Loucy (cell line): Measurements from ENCODE around the gene HEMGN.

Experiments
- H2AFZ ChIP-seq: fragments of 200-600 bp; sonication (generic); 2 replicates; pipeline ENCODE4 v1.6.0; 2016; ENCODE audit warnings: antibody characterized with exemption, mild to moderate bottlenecking, low read length, moderate library complexity
- H3F3A ChIP-seq: fragments of 200-600 bp; 2 replicates; pipeline ENCODE4 v1.6.0; 2016; ENCODE audit warnings: antibody characterized with exemption, low read depth, mild to moderate bottlenecking
- H3K27me3 ChIP-seq: fragments of 200-600 bp; sonication (generic); 2 replicates; pipeline ENCODE4 v1.6.1; 2014; ENCODE audit warnings: low read length, mild to moderate bottlenecking; ENCODE audit not compliant: insufficient read depth, poor library complexity, severe bottlenecking
- H3K36me3 ChIP-seq: fragments of 200-600 bp; sonication (generic); 2 replicates; pipeline ENCODE4 v1.6.1; 2016; ENCODE audit warnings: low read length; ENCODE audit not compliant: insufficient read depth
- H3K4me1 ChIP-seq: fragments of 200-600 bp; sonication (generic); 2 replicates; pipeline ENCODE4 v1.5.1; 2014; ENCODE audit warnings: low read length, mild to moderate bottlenecking; ENCODE audit not compliant: insufficient read depth, poor library complexity, severe bottlenecking
- H3K4me2 ChIP-seq: fragments of 200-600 bp; sonication (generic); 2 replicates; pipeline ENCODE4 v1.6.0; 2014; ENCODE audit warnings: antibody characterized with exemption, low read length, low read depth, mild to moderate bottlenecking; ENCODE audit not compliant: poor library complexity, severe bottlenecking
- H3K4me3 ChIP-seq: fragments of 200-600 bp; sonication (generic); 2 replicates; pipeline ENCODE4 v1.5.1; 2014; ENCODE audit warnings: low read length, mild to moderate bottlenecking, mixed read lengths; ENCODE audit not compliant: poor library complexity, severe bottlenecking
- H3K79me2 ChIP-seq: fragments of 200-600 bp; sonication (generic); 2 replicates; pipeline ENCODE4 v1.6.1; 2014; ENCODE audit warnings: low read length; ENCODE audit not compliant: insufficient read depth
- H3K9ac ChIP-seq: fragments of 200-600 bp; sonication (generic); 2 replicates; pipeline ENCODE4 v1.6.0; 2014; ENCODE audit warnings: mild to moderate bottlenecking, low read depth, low read length, moderate library complexity; ENCODE audit not compliant: poor library complexity, severe bottlenecking
- H3K9me2 ChIP-seq: fragments of 200-600 bp; sonication (generic); replicated peaks from 2 replicates; pipeline ENCODE4 v1.6.1; 2016; ENCODE audit warnings: low read depth, low read length, mixed read lengths
- H3K9me3 ChIP-seq: fragments of 200-600 bp; sonication (generic); 2 replicates; pipeline ENCODE4 v1.6.1; 2014; ENCODE audit warnings: mild to moderate bottlenecking, antibody characterized with exemption, low read length, low read depth; ENCODE audit not compliant: insufficient read depth
- H4K20me1 ChIP-seq: fragments of 200-600 bp; sonication (generic); 2 replicates; pipeline ENCODE4 v1.6.0; 2014; ENCODE audit warnings: antibody characterized with exemption, low read length, mild to moderate bottlenecking; ENCODE audit not compliant: insufficient read depth, poor library complexity, severe bottlenecking
- CTCF ChIP-seq: fragments of 200-600 bp; sonication (generic); conservative IDR thresholded peaks from 2 replicates; pipeline ENCODE4 v1.5.1; 2014; ENCODE audit warnings: mild to moderate bottlenecking, antibody characterized with exemption, low read length
- EZH2phosphoT487 ChIP-seq: fragments of 200-600 bp; IDR thresholded peaks from 2 replicates; pipeline ENCODE4 v1.6.1; 2018; ENCODE audit warnings: antibody characterized with exemption, mild to moderate bottlenecking, moderate library complexity, borderline replicate concordance

The HEMGN gene

GRCh38 chr9:97944612-97945011, 6.6 kb upstream of the HEMGN start:
- H3K36me3 ChIP-seq: no peaks in the 10 kb centered on the region

GRCh38 chr9:97943308-97943855, 5.4 kb upstream of the HEMGN start:
- peaks cover 56% of the 10 kb centered on the region for H3K4me1 ChIP-seq
- H3K9me2 ChIP-seq: no peaks in the 10 kb centered on the region
- no peaks in the 10 kb centered on the region for H3K36me3 ChIP-seq
- H2AFZ ChIP-seq: peak overlapping the region; percentile 31; the same call in 1 of the 2 replicates
- H3K4me2 ChIP-seq: peak overlapping the region; percentile 21
- no peaks in the 10 kb centered on the region for H3K9me3 ChIP-seq
- H4K20me1 ChIP-seq: no peaks in the 10 kb centered on the region
- peaks cover 9% of the 10 kb centered on the region for H3F3A ChIP-seq
- H3K9ac ChIP-seq: peak overlapping the region; percentile 49
- H3K4me3 ChIP-seq: no peak overlapping the region
- no peaks in the 10 kb centered on the region for H3K79me2 ChIP-seq
- no peak for TF ChIP-seq EZH2phosphoT487
- no peak for TF ChIP-seq CTCF
- H3K27me3 ChIP-seq: no peaks in the 10 kb centered on the region

More at GRCh38 chr9:97944612-97945011, 6.6 kb upstream of the HEMGN start:
- no peak overlapping the region for H3K4me3 ChIP-seq
- H2AFZ ChIP-seq: no peak overlapping the region
- no peaks in the 10 kb centered on the region for H3K9me2 ChIP-seq
- no peaks in the 10 kb centered on the region for H3K9me3 ChIP-seq
- no peak overlapping the region for H3K9ac ChIP-seq
- H3K4me1 ChIP-seq: peaks cover 44% of the 10 kb centered on the region
- TF ChIP-seq CTCF (no peak), EZH2phosphoT487 (no peak)
- no peaks in the 10 kb centered on the region for H4K20me1 ChIP-seq
- no peaks in the 10 kb centered on the region for H3K27me3 ChIP-seq
- H3F3A ChIP-seq: no peaks in the 10 kb centered on the region; the same call in 1 of the 2 replicates
- no peaks in the 10 kb centered on the region for H3K79me2 ChIP-seq
- H3K4me2 ChIP-seq: no peak overlapping the region

- peaks cover 16% of the 10 kb centered on the region for H3K79me2 ChIP-seq
- H3K36me3 ChIP-seq: no peaks in the 10 kb centered on the region
- peaks cover 10% of the 10 kb centered on the region for H3F3A ChIP-seq
- no peaks in the 10 kb centered on the region for H3K9me3 ChIP-seq
- no peaks in the 10 kb centered on the region for H3K27me3 ChIP-seq
- H3K9me2 ChIP-seq: no peaks in the 10 kb centered on the region
- peak overlapping the region; percentile 50; the same call in 1 of the 2 replicates for H2AFZ ChIP-seq
- peak overlapping the region; percentile 76 for H3K9ac ChIP-seq
- no peak overlapping the region for H3K4me3 ChIP-seq
- H3K4me1 ChIP-seq: peaks cover 72% of the 10 kb centered on the region
- TF ChIP-seq CTCF (no peak), EZH2phosphoT487 (no peak)
- H3K4me2 ChIP-seq: no peak overlapping the region
- H4K20me1 ChIP-seq: no peaks in the 10 kb centered on the region
These were observed 3.4 kb upstream of the HEMGN start for GRCh38 chr9:97941323-97941722.
